Caco-2 (cell line): ENCODE data around the gene CLDND2. TPM values are rescaled to one million over a fixed set of nuclear protein-coding genes. Genes with fewer than 3 reads are reported as not detected.

Experiments used
- BruUV-seq: library from RNA; stranded (reverse); fragments of 400-500 nt; replicated peaks from 2 replicates; lab custom pipeline; 2021; lab: Mats Ljungman, UMichigan
- CTCF ChIA-PET: fragments of 300-600 bp; sonication (Branson Sonifier 250); formaldehyde crosslinking; loops from one replicate; lab custom pipeline; 2022; ENCODE audit warnings: antibody characterized with exemption; lab: Charles Lee
- POLR2A ChIA-PET: fragments of 300-600 bp; sonication (Branson Sonifier 250); formaldehyde crosslinking; loops from one replicate; lab custom pipeline; 2022; ENCODE audit warnings: antibody characterized with exemption; lab: Charles Lee
- DNase-seq, 2 experiments: peaks; one replicate each; pipeline versions ENCODE4 v3.0.0 to v3.0.0-alpha.2; 2020 to 2022
- H3K27me3 ChIP-seq: replicated peaks from 2 replicates; pipeline ENCODE4 v1.6.0; 2011; ENCODE audit warnings: low read length; ENCODE audit not compliant: control insufficient read depth, insufficient read depth
- H3K36me3 ChIP-seq: 2 replicates; pipeline ENCODE4 v1.5.1; 2011; ENCODE audit warnings: low read length; ENCODE audit not compliant: control insufficient read depth, insufficient read depth
- H3K4me1 ChIP-seq: fragments of 250-450 bp; sonication (Bioruptor Pico); 2 replicates; pipeline ENCODE4 v1.5.1; 2020; ENCODE audit warnings: mild to moderate bottlenecking
- H3K4me3 ChIP-seq: 2 replicates; pipeline ENCODE4 v1.5.1; 2011; ENCODE audit warnings: low read depth, mild to moderate bottlenecking, control low read depth, low read length
- H3K9me3 ChIP-seq: fragments of 250-450 bp; sonication (Bioruptor Pico); 2 replicates; pipeline ENCODE4 v1.5.1; 2020; ENCODE audit warnings: mild to moderate bottlenecking, moderate library complexity
- H3K27ac Mint-ChIP-seq: one replicate; pipeline ENCODE4 v1.8.0; 2022; ENCODE audit warnings: mixed read lengths; ENCODE audit not compliant: unreplicated experiment
- H3K27me3 Mint-ChIP-seq: one replicate; pipeline ENCODE4 v1.8.0; 2022; ENCODE audit warnings: mixed read lengths; ENCODE audit not compliant: insufficient read depth, unreplicated experiment
- H3K36me3 Mint-ChIP-seq: one replicate; pipeline ENCODE4 v1.8.0; 2022; ENCODE audit warnings: mild to moderate bottlenecking, mixed read lengths; ENCODE audit not compliant: insufficient read depth, unreplicated experiment
- H3K4me1 Mint-ChIP-seq: one replicate; pipeline ENCODE4 v1.8.0; 2022; ENCODE audit warnings: low read depth, mixed read lengths; ENCODE audit not compliant: unreplicated experiment
- H3K4me3 Mint-ChIP-seq: one replicate; pipeline ENCODE4 v1.8.0; 2022; ENCODE audit warnings: mild to moderate bottlenecking, moderate library complexity, mixed read lengths; ENCODE audit not compliant: unreplicated experiment
- H3K9me3 Mint-ChIP-seq: one replicate; pipeline ENCODE4 v1.8.0; 2022; ENCODE audit warnings: mixed read lengths; ENCODE audit not compliant: unreplicated experiment
- intact Hi-C: fragments of 100-400 bp; cut with micrococcal nuclease; formaldehyde crosslinking; loops from one replicate; pipeline ENCODE4 v1.10.0; 2022; ENCODE audit not compliant: unreplicated experiment
- total RNA-seq: library from RNA; stranded (reverse); gene quantifications from 2 replicates; pipeline ENCODE4 v1.2.3, GENCODE V29; 2022
- TF ChIP-seq, protein P1 (sequence below), 2 experiments: fragments of 200-600 bp in 1 of 2; IDR thresholded peaks; 1 replicate in 1 of 2; 2 replicates in 1 of 2; pipeline versions ENCODE4 v1.5.1 to v1.8.0; 2011 to 2022; ENCODE audit warnings: antibody characterized with exemption in 1 of 2, control low read depth in 1 of 2, inconsistent platforms in 1 of 2, low read depth in 1 of 2, low read length in 1 of 2, mild to moderate bottlenecking in 1 of 2, moderate library complexity in 1 of 2; ENCODE audit not compliant: insufficient read depth in 1 of 2, severe bottlenecking in 1 of 2, unreplicated experiment in 1 of 2

CLDND2 gene
- total RNA-seq, 1 experiment from 2014 or later: 1.6 TPM

- intact Hi-C loops: no loop called here
- CTCF ChIA-PET: no interaction called here
- H3K9me3 ChIP-seq: no peaks in the 10 kb centered on the region
- H3K27me3 ChIP-seq: no peaks in the 10 kb centered on the region
- H3K36me3 Mint-ChIP-seq: no peaks in the 10 kb centered on the region
- POLR2A ChIA-PET: no interaction called here
- H3K4me1 Mint-ChIP-seq: no peaks in the 10 kb centered on the region
- TF ChIP-seq, protein P1, sequence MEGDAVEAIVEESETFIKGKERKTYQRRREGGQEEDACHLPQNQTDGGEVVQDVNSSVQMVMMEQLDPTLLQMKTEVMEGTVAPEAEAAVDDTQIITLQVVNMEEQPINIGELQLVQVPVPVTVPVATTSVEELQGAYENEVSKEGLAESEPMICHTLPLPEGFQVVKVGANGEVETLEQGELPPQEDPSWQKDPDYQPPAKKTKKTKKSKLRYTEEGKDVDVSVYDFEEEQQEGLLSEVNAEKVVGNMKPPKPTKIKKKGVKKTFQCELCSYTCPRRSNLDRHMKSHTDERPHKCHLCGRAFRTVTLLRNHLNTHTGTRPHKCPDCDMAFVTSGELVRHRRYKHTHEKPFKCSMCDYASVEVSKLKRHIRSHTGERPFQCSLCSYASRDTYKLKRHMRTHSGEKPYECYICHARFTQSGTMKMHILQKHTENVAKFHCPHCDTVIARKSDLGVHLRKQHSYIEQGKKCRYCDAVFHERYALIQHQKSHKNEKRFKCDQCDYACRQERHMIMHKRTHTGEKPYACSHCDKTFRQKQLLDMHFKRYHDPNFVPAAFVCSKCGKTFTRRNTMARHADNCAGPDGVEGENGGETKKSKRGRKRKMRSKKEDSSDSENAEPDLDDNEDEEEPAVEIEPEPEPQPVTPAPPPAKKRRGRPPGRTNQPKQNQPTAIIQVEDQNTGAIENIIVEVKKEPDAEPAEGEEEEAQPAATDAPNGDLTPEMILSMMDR (IDR thresholded peaks at IDR 0.05; ENCODE audit: insufficient read depth in 1 of 2, low read depth in 1 of 2, low read length in 1 of 2, severe bottlenecking in 1 of 2, unreplicated experiment in 1 of 2): no peak
- no TSS peak for BruUV-seq
- no peak overlapping the region for H3K27ac Mint-ChIP-seq
- no peak overlapping the region for H3K4me3 Mint-ChIP-seq
- H3K9me3 Mint-ChIP-seq: no peaks in the 10 kb centered on the region
- no peaks in the 10 kb centered on the region for H3K27me3 Mint-ChIP-seq
- H3K36me3 ChIP-seq: no peaks in the 10 kb centered on the region
- H3K4me1 ChIP-seq: no peaks in the 10 kb centered on the region
- no peak overlapping the region for H3K4me3 ChIP-seq
- DNase-seq: no peak
Observed at GRCh38 chr19:51330366-51330765, 38.4 kb downstream of the CLDND2 start.

- H3K27me3 ChIP-seq: no peaks in the 10 kb centered on the region
- H3K36me3 ChIP-seq: no peaks in the 10 kb centered on the region
- no peak for DNase-seq
- ChIA-PET CTCF (interaction anchor here (0.6 kb wide), 1 partner anchor 59 kb away, joined by 5 read pairs; no protein-coding TSS in a partner anchor), POLR2A (no interaction called here)
- Mint-ChIP-seq H3K36me3 (no peaks in the 10 kb centered on the region), H3K9me3 (no peaks in the 10 kb centered on the region), H3K27me3 (peaks cover 5% of the 10 kb centered on the region), H3K27ac (no peak overlapping the region), H3K4me1 (no peaks in the 10 kb centered on the region), H3K4me3 (no peak overlapping the region)
- H3K4me1 ChIP-seq: no peaks in the 10 kb centered on the region
- H3K4me3 ChIP-seq: no peak overlapping the region
- no TSS peak for BruUV-seq
- intact Hi-C loops: no loop called here
- TF ChIP-seq, protein P1 (IDR thresholded peaks at IDR 0.05; ENCODE audit: insufficient read depth in 1 of 2, low read depth in 1 of 2, low read length in 1 of 2, severe bottlenecking in 1 of 2, unreplicated experiment in 1 of 2): no peak
- no peaks in the 10 kb centered on the region for H3K9me3 ChIP-seq
Observed at GRCh38 chr19:51329411-51329810, 39.4 kb downstream of the CLDND2 start.

DNA sequence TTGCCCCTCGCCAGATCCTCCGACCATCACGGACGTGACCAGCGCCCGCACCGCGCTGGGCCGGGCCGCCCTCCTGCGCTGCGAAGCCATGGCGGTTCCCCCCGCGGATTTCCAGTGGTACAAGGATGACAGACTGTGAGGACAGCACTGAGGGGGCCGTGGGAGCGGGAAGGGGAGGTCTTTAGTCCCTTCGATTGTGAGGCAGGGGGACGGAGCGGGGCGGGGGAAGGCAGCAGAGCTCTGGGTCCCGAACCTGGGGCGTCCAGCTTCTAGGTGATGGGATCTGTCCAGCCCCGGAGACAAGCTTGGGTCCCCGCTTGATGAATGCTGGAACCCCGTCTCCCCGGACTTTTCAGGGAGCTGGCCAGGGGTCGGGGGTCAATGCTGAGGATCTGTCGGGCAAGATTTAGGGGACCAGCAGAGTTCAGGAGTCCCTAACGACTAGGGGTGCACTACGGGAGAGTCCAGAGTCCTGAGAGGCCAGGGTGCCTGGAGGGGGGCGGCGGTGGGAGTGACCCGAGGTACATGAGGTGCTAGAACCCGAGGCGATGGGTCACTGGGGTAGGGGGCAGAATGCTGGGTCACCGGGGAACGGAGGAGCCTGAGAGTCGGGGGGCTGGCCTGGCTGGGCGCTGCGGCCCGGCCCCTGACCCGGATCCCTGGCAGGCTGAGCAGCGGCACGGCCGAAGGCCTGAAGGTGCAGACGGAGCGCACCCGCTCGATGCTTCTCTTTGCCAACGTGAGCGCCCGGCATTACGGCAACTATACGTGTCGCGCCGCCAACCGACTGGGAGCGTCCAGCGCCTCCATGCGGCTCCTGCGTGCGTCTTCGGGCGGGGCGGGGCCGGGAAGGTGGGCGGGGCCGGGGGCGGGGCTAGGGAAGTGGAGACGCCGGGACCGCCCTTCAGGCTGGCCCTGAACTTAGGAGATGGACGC is 41.5 kb downstream of the CLDND2 start:
- TF ChIP-seq, protein P1 (IDR thresholded peaks at IDR 0.05; ENCODE audit: insufficient read depth in 1 of 2, low read depth in 1 of 2, low read length in 1 of 2, severe bottlenecking in 1 of 2, unreplicated experiment in 1 of 2): no peak
- no peaks in the 10 kb centered on the region for H3K4me1 ChIP-seq
- intact Hi-C loops: no loop called here
- no peak overlapping the region for H3K4me3 ChIP-seq
- no peaks in the 10 kb centered on the region for H3K9me3 ChIP-seq
- H3K27me3 Mint-ChIP-seq: peaks cover 20% of the 10 kb centered on the region
- CTCF ChIA-PET: no interaction called here
- POLR2A ChIA-PET: no interaction called here
- no peaks in the 10 kb centered on the region for H3K4me1 Mint-ChIP-seq
- no TSS peak for BruUV-seq
- H3K36me3 Mint-ChIP-seq: no peaks in the 10 kb centered on the region
- DNase-seq: no peak
- H3K36me3 ChIP-seq: no peaks in the 10 kb centered on the region
- no peaks in the 10 kb centered on the region for H3K9me3 Mint-ChIP-seq
- no peaks in the 10 kb centered on the region for H3K27me3 ChIP-seq
- H3K4me3 Mint-ChIP-seq: no peak overlapping the region
- no peak overlapping the region for H3K27ac Mint-ChIP-seq
